ENCODE data around the gene EIF2D.
"Not testable (repeated sequence)": the region's sequence is repeated elsewhere in the genome, so short reads cannot be mapped to it uniquely, and the experiment has no call there.

Gene EIF2D

GRCh38 chr1:206643118-206643698 lies 30.9 kb upstream of the EIF2D start:
- no peaks in the 10 kb centered on the region for H3K36me3 ChIP-seq (ENCODE audit: low read length)
- no peaks in the 10 kb centered on the region for H3F3A ChIP-seq (ENCODE audit: insufficient read depth)
- H3K4me3 ChIP-seq (ENCODE audit: insufficient read depth, low read length, poor library complexity, severe bottlenecking): no peak overlapping the region
- H3K79me2 ChIP-seq (ENCODE audit: insufficient read depth, low read length): no peaks in the 10 kb centered on the region
- no peak overlapping the region for H3K9ac ChIP-seq (ENCODE audit: low read length)
- TF ChIP-seq CTCF (IDR thresholded peaks at IDR 0.05; ENCODE audit: insufficient read depth, low read length, poor library complexity, severe bottlenecking) (no peak), EZH2phosphoT487 (conservative IDR thresholded peaks at IDR 0.05; ENCODE audit: low read length) (no peak)
- H4K20me1 ChIP-seq (ENCODE audit: low read depth, low read length): no peaks in the 10 kb centered on the region
- no peaks in the 10 kb centered on the region for H3K9me2 ChIP-seq (replicated peaks; ENCODE audit: insufficient read depth, low read length)
- no peak overlapping the region for H2AFZ ChIP-seq (ENCODE audit: low read depth, low read length, severe bottlenecking)
- H3K27ac ChIP-seq (ENCODE audit: low read depth, low read length): no peak overlapping the region
- H3K9me3 ChIP-seq (ENCODE audit: insufficient read depth, low read length): no peaks in the 10 kb centered on the region
- no peak overlapping the region for H3K4me2 ChIP-seq (ENCODE audit: low read depth, low read length, poor library complexity, severe bottlenecking)
- H3K27me3 ChIP-seq (ENCODE audit: low read length): no peaks in the 10 kb centered on the region

GRCh38 chr1:206642074-206642473 lies 29.8 kb upstream of the EIF2D start:
- H4K20me1 ChIP-seq (ENCODE audit: low read depth, low read length); H3F3A ChIP-seq (ENCODE audit: insufficient read depth); H3K9me3 ChIP-seq (ENCODE audit: insufficient read depth, low read length); H3K4me2 ChIP-seq (ENCODE audit: low read depth, low read length, poor library complexity, severe bottlenecking); H3K27me3 ChIP-seq (ENCODE audit: low read length); H2AFZ ChIP-seq (ENCODE audit: low read depth, low read length, severe bottlenecking); H3K9me2 ChIP-seq (replicated peaks; ENCODE audit: insufficient read depth, low read length); H3K27ac ChIP-seq (ENCODE audit: low read depth, low read length); H3K4me3 ChIP-seq (ENCODE audit: insufficient read depth, low read length, poor library complexity, severe bottlenecking); H3K79me2 ChIP-seq (ENCODE audit: insufficient read depth, low read length); H3K9ac ChIP-seq (ENCODE audit: low read length); H3K36me3 ChIP-seq (ENCODE audit: low read length): not testable (repeated sequence)

- Histone ChIP-seq H3K9ac (ENCODE audit: low read length) (no peak overlapping the region), H3K79me2 (ENCODE audit: insufficient read depth, low read length) (no peaks in the 10 kb centered on the region), H3F3A (ENCODE audit: insufficient read depth) (peaks cover 28% of the 10 kb centered on the region), H3K36me3 (ENCODE audit: low read length) (no peaks in the 10 kb centered on the region), H3K9me2 (replicated peaks; ENCODE audit: insufficient read depth, low read length) (no peaks in the 10 kb centered on the region), H3K27me3 (ENCODE audit: low read length) (no peaks in the 10 kb centered on the region), H3K4me3 (ENCODE audit: insufficient read depth, low read length, poor library complexity, severe bottlenecking) (no peak overlapping the region), H2AFZ (ENCODE audit: low read depth, low read length, severe bottlenecking) (no peak overlapping the region), H3K4me2 (ENCODE audit: low read depth, low read length, poor library complexity, severe bottlenecking) (no peak overlapping the region), H3K9me3 (ENCODE audit: insufficient read depth, low read length) (no peaks in the 10 kb centered on the region), H3K27ac (ENCODE audit: low read depth, low read length) (no peak overlapping the region), H4K20me1 (ENCODE audit: low read depth, low read length) (no peaks in the 10 kb centered on the region)
- no peak for TF ChIP-seq EZH2phosphoT487 (conservative IDR thresholded peaks at IDR 0.05; ENCODE audit: low read length)
- no peak for TF ChIP-seq CTCF (IDR thresholded peaks at IDR 0.05; ENCODE audit: insufficient read depth, low read length, poor library complexity, severe bottlenecking)
Measured at GRCh38 chr1:206637605-206638004, 25.3 kb upstream of the EIF2D start.

GRCh38 chr1:206636671-206637070 lies 24.4 kb upstream of the EIF2D start:
- H3K9me3 ChIP-seq (ENCODE audit: insufficient read depth, low read length): no peaks in the 10 kb centered on the region
- H3K27ac ChIP-seq (ENCODE audit: low read depth, low read length): no peak overlapping the region
- H3K4me2 ChIP-seq (ENCODE audit: low read depth, low read length, poor library complexity, severe bottlenecking): no peak overlapping the region
- peaks cover 28% of the 10 kb centered on the region for H3F3A ChIP-seq (ENCODE audit: insufficient read depth)
- H4K20me1 ChIP-seq (ENCODE audit: low read depth, low read length): no peaks in the 10 kb centered on the region
- no peaks in the 10 kb centered on the region for H3K79me2 ChIP-seq (ENCODE audit: insufficient read depth, low read length)
- H3K9me2 ChIP-seq (replicated peaks; ENCODE audit: insufficient read depth, low read length): no peaks in the 10 kb centered on the region
- TF ChIP-seq CTCF (IDR thresholded peaks at IDR 0.05; ENCODE audit: insufficient read depth, low read length, poor library complexity, severe bottlenecking) (no peak), EZH2phosphoT487 (conservative IDR thresholded peaks at IDR 0.05; ENCODE audit: low read length) (no peak)
- no peaks in the 10 kb centered on the region for H3K36me3 ChIP-seq (ENCODE audit: low read length)
- no peak overlapping the region for H2AFZ ChIP-seq (ENCODE audit: low read depth, low read length, severe bottlenecking)
- no peaks in the 10 kb centered on the region for H3K27me3 ChIP-seq (ENCODE audit: low read length)
- no peak overlapping the region for H3K4me3 ChIP-seq (ENCODE audit: insufficient read depth, low read length, poor library complexity, severe bottlenecking)
- H3K9ac ChIP-seq (ENCODE audit: low read length): no peak overlapping the region

Data from SU-DHL-6 (cell line).